Renal cortical epithelial cell (primary cell): ENCODE measurements around the gene PBX4. TPM values are rescaled to one million over a fixed set of nuclear protein-coding genes. Genes with fewer than 3 reads are reported as not detected.
A peak's percentile ranks its signal among the peaks of the same experiment; 100 is the strongest.
"Not testable (repeated sequence)": the region's sequence is repeated elsewhere in the genome, so short reads cannot be mapped to it uniquely, and the experiment has no call there.

ENCODE experiments used
- DNase-seq: peaks from one replicate; pipeline ENCODE4 v3.0.0-alpha.2; 2011; ENCODE audit warnings: low read depth
- total RNA-seq: library from RNA; depleted of rRNA; stranded (reverse); fragments of >200 nt; gene quantifications from 2 replicates; pipeline ENCODE4 v1.2.3, GENCODE V29; 2014

Gene PBX4
- total RNA-seq, 1 donor from 2014 or later: 1.7 TPM

- DNase-seq: no peak
These were observed 9.4 kb upstream of the PBX4 start, which contains the start of gene LPAR2 for GRCh38 chr19:19627621-19628500. LPAR2 (minus strand) TSS chr19:19628220; CDS start chr19:19627275, 945 bp downstream.

DNA sequence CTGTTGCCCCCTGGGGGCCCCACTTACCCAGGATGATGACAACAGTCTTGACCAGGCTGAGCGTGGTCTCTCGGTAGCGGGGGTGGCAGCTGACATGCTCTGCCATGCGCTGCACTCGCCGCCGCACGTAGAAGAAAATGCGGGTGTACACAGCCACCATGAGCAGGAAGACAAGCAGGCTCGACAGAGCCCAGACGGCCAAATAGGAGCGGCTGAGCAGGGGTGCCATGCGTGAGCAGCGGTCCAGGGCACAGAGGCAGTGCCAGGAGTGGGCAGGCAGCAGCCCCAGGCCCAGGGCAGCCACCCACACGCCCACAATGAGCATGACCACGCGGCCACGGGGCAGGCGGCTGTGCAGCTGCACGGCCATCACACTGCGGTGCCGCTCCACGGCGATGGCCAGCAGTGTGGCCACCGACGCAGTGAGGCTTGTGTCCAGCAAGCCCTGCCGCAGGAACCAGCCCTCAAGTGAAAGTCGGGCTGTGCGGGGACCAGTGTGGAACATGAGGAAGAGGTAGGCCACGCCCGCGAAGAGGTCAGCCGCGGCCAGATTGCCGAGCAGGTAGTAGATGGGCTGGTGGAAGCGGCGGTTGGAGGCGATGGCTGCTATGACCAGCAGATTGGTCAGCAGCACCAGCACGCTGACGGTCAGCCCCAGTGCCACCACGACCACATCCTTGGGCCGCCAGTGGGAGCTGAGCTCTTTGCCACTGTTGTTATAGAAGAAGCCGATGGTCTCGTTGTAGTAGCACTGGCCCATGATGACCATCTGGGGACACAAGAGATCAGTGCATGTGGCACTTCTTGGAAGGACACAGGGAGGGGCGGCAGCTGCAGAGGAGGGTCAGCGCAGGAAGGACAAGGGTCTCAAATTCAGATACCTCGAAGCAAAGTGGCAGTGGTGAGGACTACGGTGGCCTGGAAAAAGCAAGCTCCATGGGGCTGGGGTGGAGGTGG is 8.3 kb upstream of the PBX4 start:
- DNase-seq: no peak

DNA sequence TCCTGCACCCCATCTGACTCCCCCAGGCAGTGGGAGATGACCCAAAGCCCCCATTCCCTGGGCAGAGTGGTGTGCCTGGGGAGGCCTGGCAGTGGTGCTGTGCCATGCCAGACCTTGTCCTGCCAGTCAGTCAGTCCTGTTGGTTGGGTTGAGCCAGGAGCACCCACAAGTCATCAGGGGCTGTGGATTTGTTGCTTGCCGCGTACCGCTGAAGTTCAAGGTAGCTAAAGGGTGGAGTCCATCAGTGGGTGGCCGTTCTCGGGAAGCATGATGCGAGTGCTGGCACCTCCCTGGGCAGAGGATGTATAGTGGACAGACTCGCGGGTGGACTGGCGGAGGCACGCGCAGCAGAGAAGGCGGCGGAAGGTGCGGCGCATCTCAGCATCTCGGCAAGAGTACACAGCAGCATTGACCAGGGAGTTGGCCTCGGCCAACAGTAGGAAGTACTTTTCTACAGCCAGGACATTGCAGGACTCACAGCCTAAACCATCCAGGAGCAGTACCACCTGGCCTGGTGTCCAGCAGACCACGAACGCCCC is 5.6 kb upstream of the PBX4 start:
- DNase-seq: no peak

DNA sequence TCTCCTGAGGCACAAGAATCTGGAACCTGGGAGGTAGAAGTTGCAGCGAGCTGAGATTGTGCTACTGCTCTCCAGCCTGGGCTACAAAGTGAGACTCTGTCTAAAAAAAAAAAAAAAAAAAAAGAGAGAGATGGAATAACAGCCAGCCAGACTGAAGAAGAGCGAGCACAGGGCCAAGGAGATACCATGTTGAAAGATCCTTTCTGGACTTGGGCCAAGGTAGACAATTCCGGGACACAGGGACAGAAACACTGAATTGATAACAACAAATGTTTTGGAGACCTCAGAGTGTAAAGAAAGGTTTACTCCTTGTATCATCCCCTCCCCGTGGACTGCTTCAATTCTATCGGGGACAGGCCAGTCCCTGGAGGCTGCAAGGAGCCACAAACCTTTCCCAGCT is 4.9 kb upstream of the PBX4 start:
- no peak for DNase-seq

DNA sequence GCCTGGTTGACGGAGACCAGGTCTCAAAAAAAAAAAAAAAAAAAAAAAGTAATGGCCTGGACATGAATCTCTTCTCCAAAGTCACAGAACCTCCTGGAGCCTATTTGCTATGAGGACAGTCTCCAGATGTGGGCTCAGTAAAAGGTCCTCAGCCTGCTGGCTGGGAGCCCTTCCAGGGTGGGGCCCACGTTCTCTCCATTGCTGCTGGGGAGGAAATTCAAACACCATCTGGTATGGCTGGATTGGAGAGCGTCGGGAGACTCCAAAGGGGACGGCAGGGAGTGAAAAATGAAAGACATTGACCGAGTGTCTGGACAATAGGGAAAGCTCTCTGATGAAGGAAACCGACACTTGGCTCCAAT is 1.3 kb upstream of the PBX4 start:
- DNase-seq: no peak

DNA sequence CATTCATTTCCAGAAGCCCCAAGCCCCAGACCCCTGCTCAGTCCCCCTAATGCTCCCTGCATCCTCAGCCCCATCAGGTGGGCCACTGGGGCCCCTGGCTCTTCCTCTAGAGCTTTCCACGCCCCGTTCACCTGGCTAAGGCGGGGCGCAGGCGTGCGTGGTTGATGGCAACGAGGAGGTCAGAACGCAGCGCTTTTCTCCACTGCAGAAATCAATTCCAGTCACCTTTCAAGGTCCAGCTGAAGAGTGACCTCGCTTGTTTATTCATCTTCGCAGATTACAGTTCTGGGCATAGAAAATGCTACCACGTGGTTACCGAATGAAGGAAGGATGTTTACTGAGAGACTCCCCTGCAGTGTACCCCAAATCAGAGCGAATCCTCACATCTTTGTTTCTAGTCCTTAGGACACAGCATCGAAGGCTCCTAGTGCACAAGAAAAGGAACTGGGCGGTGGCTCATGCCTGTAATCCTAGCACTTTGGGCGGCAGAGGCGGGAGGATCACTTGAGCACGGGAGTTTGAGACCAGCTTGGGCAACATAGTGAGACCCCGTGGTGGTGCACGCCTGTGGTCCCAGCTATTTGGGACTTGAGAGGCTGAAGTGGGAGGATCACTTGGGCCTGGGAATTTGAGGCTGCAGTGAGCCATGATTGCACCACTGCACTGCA is 828 bp upstream of the PBX4 start:
- DNase-seq: no peak

DNA sequence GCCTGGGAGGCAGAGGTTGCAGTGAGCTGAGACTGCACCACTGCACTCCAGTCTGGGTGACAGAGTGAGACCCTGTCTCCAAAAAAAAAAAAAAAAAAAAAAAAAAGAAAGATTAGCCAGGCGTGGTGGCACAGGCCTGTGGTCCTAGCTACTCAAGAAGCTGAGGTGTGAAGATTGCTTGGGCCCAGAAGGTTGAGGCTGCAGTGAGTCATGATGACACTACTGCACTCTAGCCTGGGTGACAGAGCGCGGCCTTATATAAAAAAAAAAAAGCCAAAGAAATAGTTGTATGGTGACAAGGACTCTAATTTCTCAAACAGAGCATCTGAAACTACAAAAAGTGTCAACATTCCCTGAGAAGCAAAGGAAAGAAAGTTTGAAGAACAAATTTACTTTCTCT is 3.4 kb downstream of the PBX4 start:
- DNase-seq: peak; percentile 34

GRCh38 chr19:19613506-19613905 is 5.0 kb downstream of the PBX4 start:
- DNase-seq: peak; percentile 32

DNA sequence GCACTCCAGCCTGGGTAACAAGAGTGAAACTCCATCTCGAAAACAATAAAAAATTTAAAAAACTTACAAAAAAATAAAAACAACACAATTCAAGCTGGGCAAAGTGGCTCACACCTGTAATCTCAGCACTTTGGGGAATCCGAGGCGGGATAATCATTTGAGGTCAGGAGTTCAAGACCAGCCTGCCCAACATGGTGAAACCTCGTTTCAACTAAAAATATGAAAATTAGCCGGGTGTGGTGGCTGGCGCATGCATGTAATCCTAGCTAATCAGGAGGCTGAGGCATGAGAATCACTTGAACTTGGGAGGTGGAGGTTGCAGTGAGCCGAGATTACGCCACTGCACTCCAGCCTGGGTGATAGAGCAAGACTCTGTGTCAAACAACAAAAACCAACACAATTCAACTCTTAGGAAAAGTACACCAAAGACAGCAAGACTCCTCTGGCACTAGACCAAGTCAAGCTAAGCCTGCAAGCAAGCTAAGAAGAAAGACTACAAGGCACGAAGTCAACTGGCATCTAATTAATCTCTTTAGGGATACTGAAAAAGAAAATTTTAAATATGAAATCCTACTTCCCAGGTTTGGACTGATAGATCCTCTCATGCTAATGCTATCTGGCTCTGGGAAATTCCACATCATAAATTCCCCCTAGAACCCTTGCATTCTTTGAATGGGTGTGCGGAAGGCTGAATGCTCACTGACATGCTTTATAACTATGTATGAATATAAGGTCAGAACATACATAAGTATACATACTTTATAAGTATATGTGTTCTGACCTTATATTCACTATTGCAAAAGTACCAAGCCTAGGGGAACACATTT is 7.9 kb downstream of the PBX4 start:
- DNase-seq: no peak

- not testable (repeated sequence) for DNase-seq
These were observed 11.8 kb downstream of the PBX4 start for GRCh38 chr19:19606686-19607085.

GRCh38 chr19:19606021-19606420 is 12.5 kb downstream of the PBX4 start:
- DNase-seq: peak; percentile 83

- no peak for DNase-seq
These were observed 15.7 kb downstream of the PBX4 start for GRCh38 chr19:19602713-19603324.

DNA sequence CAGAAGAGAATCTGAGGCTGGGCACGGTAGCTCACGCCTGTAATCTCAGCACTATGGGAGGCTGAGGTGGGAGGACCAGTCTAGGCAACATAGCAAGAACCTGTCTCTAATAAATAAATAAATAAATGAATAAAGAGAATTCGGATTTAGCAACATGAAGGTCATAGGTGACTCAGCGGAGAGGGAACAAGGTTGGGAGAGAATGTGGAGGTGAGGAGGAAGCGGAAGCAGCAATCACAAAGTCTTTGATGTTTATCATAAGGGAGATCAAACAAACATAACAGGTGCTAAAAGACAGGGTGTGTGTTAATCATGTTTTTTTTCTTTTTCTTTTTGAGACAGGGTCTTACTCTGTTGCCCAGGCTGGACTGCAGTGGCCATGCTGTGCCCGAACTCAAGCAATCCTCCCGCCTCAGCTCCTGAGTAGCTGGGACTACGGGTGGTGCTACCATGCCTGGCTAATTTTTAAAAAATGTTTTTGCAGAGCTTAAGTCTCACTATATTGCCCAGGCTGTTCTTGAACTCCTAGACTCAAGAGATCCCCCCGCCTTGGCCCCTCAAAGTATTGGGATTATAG is 16.3 kb downstream of the PBX4 start:
- no peak for DNase-seq

DNA sequence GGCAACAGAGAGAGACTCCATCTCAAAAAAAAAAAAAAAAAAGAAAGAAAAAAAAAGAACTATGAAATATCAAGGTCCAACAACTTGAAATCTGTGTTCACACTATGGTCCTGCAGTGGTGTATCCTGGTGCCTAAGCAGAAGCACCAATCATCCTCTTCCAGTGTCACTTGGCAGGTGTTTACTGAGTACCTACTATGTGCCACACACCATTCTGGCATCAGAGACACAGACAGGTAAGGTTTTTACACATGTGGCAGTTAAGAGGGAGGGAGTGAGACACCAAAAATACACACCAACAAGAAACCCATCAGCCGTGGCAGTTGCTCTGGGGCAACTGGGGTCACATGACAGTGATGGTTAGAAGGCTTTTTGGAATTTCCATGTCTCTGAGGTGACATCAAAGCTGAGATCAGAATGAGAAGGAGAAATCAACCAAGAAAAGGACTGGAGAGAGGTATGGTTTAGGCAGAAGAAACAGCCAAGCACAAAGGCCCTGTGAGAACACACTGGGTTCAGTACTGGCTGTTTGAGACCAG is 17.6 kb downstream of the PBX4 start:
- DNase-seq: no peak

GRCh38 chr19:19598728-19599451 is 19.6 kb downstream of the PBX4 start:
- not testable (repeated sequence) for DNase-seq

- no peak for DNase-seq
These were observed 20.6 kb downstream of the PBX4 start for GRCh38 chr19:19597809-19598306.

GRCh38 chr19:19595171-19595701 is 23.3 kb downstream of the PBX4 start:
- DNase-seq: no peak

DNA sequence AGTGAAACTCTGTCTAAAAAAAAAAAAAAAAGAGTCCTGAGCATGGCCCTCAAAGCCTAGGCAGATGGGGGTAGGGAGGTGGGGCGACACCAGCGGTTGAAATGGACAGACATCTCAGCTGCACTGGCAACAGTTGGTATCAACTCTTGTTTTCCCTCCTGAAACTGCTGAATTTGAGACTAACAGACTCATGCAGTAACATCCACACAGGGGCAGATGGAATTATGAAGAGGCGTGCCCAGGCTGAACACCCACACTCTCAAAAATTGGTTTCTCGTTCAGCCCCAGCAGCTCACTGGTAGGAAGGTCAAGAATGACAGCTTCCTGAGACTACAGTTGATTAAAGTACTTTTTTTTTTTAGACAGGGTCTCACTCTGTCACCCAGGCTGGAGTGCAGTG is 24.1 kb downstream of the PBX4 start:
- DNase-seq: no peak

GRCh38 chr19:19592690-19593089 is 25.8 kb downstream of the PBX4 start:
- DNase-seq: no peak
